ENCODE data around the gene SLC38A6.
"Not testable (repeated sequence)": the region's sequence is repeated elsewhere in the genome, so short reads cannot be mapped to it uniquely, and the experiment has no call there.

Gene SLC38A6

DNA sequence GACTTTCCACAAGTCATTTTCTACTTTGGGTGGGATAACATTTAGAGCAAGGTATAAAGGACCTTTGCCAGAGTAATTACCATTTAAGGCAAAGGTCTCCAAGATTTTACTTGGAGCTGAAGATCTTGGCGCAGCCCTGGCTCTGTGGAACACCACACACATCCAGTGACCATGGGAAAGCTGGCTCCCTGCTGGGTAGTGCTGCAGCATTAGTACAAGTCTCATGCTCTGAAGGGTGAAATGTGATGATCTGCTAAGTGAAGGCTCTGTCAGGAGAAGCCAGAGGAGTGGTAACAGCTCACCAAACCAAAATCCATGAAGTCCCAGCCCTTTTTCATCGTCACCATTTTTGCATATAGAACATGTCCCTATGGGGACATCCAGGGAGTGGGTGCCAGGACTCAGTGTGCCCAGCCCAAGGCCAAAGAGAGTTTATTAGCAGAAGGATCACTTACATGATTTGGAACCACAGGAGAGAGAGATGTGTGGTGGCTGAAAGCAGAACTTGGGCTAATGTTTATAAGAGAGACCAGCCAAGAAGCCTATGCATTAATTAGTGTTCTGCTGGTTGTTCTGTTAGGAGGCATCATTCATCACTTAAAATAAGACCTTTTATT lies 110.7 kb downstream of the SLC38A6 start:
- Mint-ChIP-seq H3K27ac (no peak overlapping the region), H3K4me3 (no peak overlapping the region), H3K27me3 (no peaks in the 10 kb centered on the region), H3K9me3 (no peaks in the 10 kb centered on the region), H3K36me3 (ENCODE audit: low read depth) (no peaks in the 10 kb centered on the region), H3K4me1 (no peaks in the 10 kb centered on the region)
- DNase-seq, result no peak
- ATAC-seq, result no peak

DNA sequence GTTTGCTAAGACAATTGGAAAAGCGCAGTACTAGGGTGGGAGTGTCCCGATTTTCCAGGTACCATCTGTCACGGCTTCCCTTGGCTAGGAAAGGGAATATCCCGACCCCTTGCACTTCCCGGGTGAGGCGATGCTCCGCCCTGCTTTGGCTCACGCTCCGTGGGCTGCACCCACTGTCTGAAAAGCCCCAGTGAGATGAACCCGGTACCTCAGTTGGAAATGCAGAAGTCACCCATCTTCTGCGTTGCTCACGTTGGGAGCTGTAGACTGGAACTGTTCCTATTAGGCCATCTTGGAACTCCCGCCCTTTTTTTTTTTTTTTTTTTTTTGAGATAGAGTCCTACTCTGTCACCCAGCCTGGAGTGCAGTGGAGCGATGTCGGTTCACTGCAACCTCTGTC lies 117.1 kb downstream of the SLC38A6 start:
- not testable (repeated sequence) for H3K4me3 Mint-ChIP-seq; H3K27ac Mint-ChIP-seq; H3K9me3 Mint-ChIP-seq; DNase-seq; ATAC-seq; H3K36me3 Mint-ChIP-seq (ENCODE audit: low read depth); H3K27me3 Mint-ChIP-seq
- H3K4me1 Mint-ChIP-seq, result peaks cover 13% of the 10 kb centered on the region

DNA sequence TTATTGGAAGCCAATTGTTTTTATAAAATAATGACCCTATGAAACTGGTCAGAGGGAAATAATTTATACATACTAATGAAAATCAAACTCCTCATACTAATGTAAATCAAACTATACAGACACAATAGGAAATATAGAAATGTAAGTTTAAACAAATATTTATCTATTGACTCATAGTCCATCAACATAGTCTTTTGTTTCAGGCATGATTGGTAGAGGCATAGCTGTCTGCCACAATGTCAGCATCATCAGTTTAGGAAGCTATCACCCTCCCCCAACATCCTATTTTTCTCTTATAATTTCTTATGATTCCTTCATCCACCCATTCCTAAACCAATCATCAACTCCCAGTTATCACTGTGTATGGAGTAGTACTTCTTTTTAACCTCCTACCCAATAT lies 117.7 kb downstream of the SLC38A6 start:
- Mint-ChIP-seq H3K4me3 (no peak overlapping the region), H3K27me3 (no peaks in the 10 kb centered on the region), H3K36me3 (ENCODE audit: low read depth) (peaks cover 4% of the 10 kb centered on the region), H3K27ac (no peak overlapping the region), H3K9me3 (no peaks in the 10 kb centered on the region), H3K4me1 (peaks cover 19% of the 10 kb centered on the region)
- no peak for DNase-seq
- no peak for ATAC-seq

DNA sequence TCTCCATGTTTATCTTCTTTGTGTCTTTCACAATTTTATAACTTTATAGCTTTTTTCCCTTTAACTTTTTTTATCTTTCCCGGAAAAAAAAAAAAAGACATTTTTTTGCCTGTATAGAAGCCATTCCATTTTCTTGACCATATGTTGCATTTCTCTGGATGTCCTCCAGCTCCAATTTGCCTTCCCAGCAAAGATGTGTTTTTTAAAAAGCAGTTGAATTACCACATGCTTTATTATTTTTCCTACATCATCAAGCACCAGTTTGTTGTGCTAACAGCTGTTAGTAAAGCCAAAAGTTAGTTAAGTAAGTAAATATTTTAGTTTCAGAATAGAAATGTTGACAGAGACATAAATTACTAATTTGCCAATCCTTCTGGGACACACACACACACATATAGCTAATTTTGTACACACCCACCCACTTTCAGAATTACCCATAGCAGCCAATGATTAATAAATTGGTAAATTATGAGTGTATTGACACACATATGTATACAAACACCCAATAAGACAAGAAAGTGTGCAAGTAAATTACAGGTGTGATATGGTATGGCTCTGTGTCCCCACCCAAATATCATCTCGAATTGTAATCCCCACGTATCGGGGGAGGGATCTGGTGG lies 118.3 kb downstream of the SLC38A6 start:
- no peak for ATAC-seq
- H3K27ac Mint-ChIP-seq, result no peak overlapping the region
- no peaks in the 10 kb centered on the region for H3K9me3 Mint-ChIP-seq
- H3K36me3 Mint-ChIP-seq (ENCODE audit: low read depth), result peaks cover 4% of the 10 kb centered on the region
- peaks cover 25% of the 10 kb centered on the region for H3K4me1 Mint-ChIP-seq
- H3K27me3 Mint-ChIP-seq, result no peaks in the 10 kb centered on the region
- no peak for DNase-seq
- H3K4me3 Mint-ChIP-seq, result no peak overlapping the region

DNA sequence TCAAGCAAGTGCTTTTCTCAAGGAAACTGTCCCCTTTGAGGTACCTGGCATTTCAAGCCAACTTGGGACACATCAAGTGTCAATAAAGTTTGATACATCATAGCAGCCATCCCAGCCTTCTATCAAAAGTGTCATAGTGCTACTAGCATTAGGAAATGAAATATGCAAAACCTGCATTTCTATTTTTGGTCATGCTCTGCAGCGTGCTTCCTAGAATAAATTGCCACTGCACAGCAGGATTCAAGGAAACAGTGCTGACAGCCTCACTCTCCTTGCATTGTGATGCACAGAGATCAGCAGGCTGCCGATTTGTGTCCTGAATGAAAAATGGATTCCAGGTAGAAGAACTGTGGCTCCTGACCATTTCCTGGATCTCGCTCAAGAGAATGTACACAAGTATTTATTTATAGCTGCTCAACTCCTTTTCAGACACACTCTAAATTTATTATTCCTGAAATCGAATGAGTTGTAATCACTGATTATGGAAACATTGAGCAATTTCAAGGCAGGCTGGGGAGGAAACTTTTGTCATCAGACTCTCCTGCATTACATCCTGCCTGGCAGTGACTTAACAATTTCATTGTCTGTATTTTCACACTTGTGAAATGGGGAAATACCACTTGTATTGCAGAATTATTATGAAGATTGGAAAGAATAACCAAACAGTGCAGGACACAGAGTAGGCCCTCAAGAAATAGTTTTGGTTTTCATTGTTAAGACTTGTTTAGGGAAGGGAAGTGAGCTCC lies 120.9 kb downstream of the SLC38A6 start:
- Mint-ChIP-seq H3K27ac (peak overlapping the region; percentile 43), H3K4me1 (peaks cover 29% of the 10 kb centered on the region), H3K9me3 (peaks cover 5% of the 10 kb centered on the region), H3K4me3 (no peak overlapping the region), H3K27me3 (no peaks in the 10 kb centered on the region), H3K36me3 (ENCODE audit: low read depth) (peaks cover 2% of the 10 kb centered on the region)
- DNase-seq (no peak), ATAC-seq (peak; percentile 50)

Data from activated naive CD8-positive, alpha-beta T cell treated with anti-CD3 and anti-CD28 coated beads, Interleukin-2, amount 50 U/mL, for 24 hours (primary cell).